ENCODE measurements around the gene IL1A.

Gene IL1A

GRCh38 chr2:112757265-112757664 is 27.0 kb downstream of the IL1A start:
- DNase-seq = no peak

DNA sequence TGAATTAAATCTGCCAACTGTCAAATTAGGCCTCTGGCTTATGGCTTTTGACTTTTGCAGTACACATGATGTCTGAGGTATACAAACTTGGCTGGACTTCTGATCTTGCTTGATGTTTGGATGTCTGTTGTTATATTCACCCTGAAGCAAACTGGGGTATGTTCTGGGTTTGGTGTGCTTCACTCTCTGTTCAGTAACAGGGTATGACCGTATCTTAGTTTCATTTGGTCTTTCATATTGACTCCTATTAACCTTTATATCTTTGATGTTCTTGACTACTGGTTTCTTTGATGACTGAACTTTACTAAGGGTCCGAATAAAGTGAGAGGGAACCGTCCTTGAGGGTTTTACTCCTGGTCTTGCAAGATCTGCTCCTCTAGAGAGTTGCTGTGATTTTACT is 28.1 kb downstream of the IL1A start:
- DNase-seq = no peak

DNA sequence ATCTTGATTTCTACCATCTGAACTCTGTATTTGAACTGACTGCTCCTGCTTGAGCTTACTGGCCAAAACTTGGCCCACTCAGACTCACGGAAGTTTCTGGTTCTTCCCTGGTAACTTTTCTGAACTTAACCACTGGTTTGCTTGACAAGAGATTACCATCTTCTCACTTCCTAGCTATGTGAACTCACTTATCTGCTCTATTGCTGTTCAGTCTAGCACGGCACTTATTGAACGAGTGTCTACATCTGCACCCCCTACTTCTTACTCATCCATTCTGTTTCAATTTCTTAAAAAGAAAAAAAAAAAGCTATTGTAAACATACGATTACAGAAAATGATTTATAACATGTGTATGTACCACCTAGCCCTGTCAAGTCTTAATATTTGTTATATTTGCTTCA is 28.8 kb downstream of the IL1A start:
- DNase-seq = no peak

DNA sequence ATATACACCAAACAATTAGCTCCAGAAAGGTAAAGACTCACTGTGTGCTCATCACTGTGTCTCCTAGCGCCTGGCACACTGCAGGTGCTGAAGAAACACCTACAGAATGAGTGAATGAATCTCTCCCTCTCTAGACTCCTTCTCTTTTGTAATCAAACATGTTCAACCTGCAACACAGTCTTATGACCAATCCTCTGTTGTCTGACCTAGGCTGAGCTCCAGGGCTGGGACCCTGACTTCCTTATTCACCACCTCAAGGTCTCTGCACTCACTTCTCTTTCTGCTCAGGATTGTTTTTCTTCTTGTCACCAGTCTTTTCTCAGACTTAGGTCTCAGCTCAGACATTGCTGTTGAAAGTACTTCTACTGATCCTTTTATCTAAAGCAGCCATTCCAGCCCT is 29.7 kb downstream of the IL1A start:
- DNase-seq = no peak

GRCh38 chr2:112752667-112753066 is 31.6 kb downstream of the IL1A start:
- no peak for DNase-seq

DNA sequence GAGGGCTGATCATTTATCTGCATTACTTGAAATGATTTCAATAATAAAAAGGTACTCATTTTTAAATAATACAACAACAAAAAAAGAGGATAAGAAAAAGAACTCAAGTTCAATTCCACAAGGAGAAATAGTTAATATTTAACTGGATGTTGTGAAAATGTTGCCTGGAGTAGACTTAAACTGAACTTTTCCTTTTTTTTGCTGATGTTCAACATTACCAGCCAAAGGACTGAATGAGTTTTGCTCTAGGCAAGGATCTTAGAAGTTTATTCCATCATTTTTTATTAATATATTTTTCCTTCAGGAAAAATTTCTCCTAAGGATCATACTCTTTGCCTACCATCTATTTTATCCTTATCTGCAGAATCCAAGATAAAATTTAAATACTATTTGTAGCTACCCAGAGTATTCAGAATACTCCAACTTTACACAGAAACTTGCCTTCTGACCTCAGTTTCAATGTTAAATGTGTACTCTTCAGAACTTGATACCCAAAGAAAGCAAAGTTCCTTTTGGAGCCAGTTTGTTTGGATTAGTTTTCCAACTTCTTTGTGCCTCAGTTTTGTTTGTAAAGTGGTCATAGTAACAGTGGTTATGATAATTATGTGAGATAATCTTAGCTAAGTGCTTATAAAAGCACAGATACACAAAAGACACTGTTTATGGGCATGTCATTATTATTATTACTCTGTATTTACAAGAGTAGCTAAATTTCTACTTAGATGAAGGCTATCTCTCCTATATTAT is 32.7 kb downstream of the IL1A start:
- no peak for DNase-seq

- no peak for DNase-seq
Observed at GRCh38 chr2:112750560-112750843, 33.8 kb downstream of the IL1A start.

DNA sequence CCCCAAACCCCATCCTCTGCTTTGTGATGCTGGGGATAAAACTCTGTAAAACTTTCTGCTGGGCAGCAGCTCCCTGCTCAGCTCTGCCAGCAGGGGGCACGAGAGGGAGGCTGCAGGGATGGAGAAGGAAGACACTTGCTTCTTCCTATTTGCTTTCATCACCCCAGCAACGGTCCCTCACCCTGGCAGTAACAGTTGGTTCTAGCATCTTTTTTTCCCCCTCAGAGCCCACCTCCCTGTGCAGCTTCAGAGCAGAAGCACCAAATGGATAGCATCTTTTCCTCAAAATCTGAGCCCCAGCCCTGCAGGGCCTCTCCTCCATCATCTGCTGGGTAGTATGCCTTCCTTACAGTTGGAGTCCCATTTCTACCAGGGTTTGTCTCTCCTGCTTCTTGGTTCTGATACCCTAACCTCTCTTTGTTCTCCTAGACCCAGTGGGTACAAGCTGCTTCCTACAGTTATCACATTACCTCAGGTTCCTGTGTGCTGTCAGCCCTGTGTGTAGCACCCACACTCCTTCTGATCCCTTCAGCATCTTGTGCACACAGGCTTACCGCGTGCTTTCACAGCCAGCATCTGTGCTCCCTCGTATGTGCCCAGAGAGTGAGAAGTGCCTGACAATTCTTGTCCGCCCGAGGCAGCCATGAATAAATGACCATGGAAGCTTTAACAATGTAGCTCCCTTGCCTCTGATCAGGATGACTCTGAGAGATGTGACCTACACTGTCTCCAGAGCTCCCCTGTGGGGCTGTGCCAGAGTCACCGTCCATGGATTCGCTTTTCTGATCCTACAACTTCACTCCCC is 34.3 kb downstream of the IL1A start:
- no peak for DNase-seq

DNA sequence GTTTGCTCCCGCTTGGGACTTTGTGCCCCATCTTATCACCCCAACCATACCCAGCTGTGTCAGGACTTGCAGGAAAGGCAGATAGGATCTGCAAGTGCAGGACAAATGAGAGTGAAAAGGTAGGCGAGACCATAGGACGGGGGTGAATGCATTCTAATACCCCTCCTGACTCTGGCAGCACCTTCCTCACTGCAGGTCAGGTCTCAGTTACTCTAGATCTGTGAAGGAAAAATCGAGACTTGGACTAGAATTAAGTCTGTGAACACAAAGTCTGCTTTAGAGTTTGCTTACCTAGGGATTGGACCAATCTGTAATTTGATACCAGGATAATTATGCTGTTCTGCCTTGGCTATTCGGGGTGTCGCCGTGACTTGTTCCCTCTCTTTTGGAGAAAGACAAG is 43.8 kb downstream of the IL1A start:
- DNase-seq = no peak

DNA sequence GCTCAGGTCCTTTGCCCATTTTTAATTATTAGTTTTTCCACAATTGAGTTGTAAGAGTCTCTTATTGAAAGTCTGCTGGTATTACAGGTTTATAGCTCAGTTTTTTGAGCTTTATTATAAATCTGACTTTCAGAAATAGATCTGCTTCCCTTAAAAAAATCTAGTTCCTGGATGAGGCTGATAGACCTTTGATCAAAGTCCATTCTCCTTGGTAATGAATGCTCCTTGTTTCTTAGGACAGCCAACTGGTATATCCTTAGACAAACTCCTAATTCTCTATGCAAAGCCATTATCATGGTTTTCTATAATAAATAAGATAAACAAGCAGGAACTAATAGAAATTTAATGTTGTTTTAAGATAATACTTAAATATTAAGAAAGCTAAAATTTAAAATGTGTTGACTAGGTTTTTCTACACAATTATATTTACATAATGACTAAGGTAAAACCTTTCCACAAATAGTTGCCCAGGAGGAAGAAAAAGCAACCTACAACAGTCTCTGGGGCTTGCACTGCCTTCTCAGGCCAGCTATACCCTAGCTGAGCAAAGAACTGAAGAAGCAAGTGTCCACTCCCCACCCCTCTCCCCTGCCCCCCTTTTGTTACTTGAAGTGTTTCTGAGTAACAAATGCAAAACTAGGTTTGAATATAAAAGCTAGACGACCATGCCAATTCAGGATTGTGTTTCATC is 46.6 kb downstream of the IL1A start:
- DNase-seq = no peak

- DNase-seq = no peak
Observed at GRCh38 chr2:112733871-112734270, 50.4 kb downstream of the IL1A start.

GRCh38 chr2:112733456-112733855 is 50.8 kb downstream of the IL1A start:
- no peak for DNase-seq

DNA sequence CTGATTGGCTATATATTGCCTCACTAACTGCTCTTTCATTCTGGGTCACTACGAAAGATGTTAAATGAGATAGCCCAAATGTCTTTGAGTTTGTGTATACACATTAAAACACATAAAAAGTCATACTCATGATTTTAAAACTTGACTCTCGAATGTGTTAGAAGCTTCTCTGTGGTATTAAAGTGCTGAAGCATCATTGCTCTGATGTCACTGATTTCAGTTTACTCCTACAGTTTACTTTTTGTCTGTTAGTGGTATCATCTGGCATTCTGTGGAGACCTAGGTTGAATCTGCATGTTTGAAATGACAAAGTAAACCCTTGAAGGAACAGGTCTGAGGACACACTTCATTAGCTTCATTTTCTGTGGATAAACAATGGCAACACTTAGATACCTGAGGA is 52.8 kb downstream of the IL1A start:
- DNase-seq = no peak

DNA sequence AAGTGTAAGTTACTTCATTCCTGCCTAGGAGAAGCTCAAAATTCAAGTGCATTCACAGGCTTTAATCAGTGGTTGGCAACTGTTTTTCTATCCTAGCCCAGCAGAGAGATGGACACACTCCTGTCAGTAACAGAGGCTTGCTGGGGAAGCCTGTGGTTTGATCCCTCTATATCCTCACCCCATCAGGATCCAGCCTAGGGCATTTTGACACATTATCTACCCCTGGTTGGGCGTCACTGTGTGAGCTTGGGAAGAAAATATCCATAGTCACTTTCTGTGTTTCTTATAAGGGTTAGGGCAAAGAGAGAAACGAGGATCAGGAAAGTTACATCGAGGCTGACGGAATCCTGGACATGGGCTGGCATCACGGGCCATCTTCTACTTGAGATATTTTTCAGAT is 53.5 kb downstream of the IL1A start:
- DNase-seq = no peak

DNA sequence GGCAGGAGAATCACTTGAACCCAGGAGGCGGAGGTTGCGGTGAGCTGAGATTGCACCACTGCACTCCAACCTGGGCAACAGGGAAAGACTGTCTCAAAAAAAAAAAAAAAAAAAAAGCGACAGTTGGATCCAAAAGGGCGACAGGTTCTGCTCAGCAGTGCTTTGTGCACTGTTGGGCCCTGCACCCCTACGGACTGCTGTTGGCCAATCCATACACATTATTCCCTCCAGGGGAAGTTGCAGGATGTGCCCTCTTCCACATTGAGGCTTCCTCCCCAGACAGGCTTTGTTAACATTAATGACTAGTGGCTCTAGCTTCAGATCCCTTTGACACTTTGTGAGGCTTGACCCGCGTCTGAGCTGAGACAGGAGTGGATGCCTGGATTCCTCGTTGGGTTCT is 54.1 kb downstream of the IL1A start:
- no peak for DNase-seq

- no peak for DNase-seq
Observed at GRCh38 chr2:112728378-112729175, 55.7 kb downstream of the IL1A start.

- DNase-seq = no peak
Observed at GRCh38 chr2:112728029-112728362, 56.3 kb downstream of the IL1A start.

GRCh38 chr2:112727276-112728028 is 56.8 kb downstream of the IL1A start:
- no peak for DNase-seq

GRCh38 chr2:112726487-112727190 is 57.7 kb downstream of the IL1A start:
- peak; percentile 76 for DNase-seq

- no peak for DNase-seq
Observed at GRCh38 chr2:112725545-112726457, 58.5 kb downstream of the IL1A start.
